Osteocyte (in vitro differentiated cells): ENCODE data around the gene SQOR. TPM values are rescaled to one million over a fixed set of nuclear protein-coding genes. Genes with fewer than 3 reads are reported as not detected.
A peak's percentile ranks its signal among the peaks of the same experiment; 100 is the strongest.
"Not testable (repeated sequence)": the region's sequence is repeated elsewhere in the genome, so short reads cannot be mapped to it uniquely, and the experiment has no call there.

ENCODE experiments used
- DNase-seq: peaks from one replicate; pipeline ENCODE4 v3.0.0; 2021; ENCODE audit warnings: mixed read lengths; ENCODE audit not compliant: unreplicated experiment; ENCODE audit errors: extremely low spot score
- H3K27ac Mint-ChIP-seq: one replicate; pipeline ENCODE4 v1.8.0; 2021; ENCODE audit warnings: mild to moderate bottlenecking, mixed read lengths; ENCODE audit not compliant: unreplicated experiment
- H3K27me3 Mint-ChIP-seq: one replicate; pipeline ENCODE4 v1.8.0; 2021; ENCODE audit warnings: mixed read lengths; ENCODE audit not compliant: unreplicated experiment
- H3K36me3 Mint-ChIP-seq: one replicate; pipeline ENCODE4 v1.8.0; 2021; ENCODE audit warnings: mixed read lengths; ENCODE audit not compliant: unreplicated experiment
- H3K4me1 Mint-ChIP-seq: one replicate; pipeline ENCODE4 v1.8.0; 2021; ENCODE audit warnings: mixed read lengths; ENCODE audit not compliant: unreplicated experiment
- H3K4me3 Mint-ChIP-seq: one replicate; pipeline ENCODE4 v1.8.0; 2021; ENCODE audit warnings: mild to moderate bottlenecking, moderate library complexity, mixed read lengths; ENCODE audit not compliant: unreplicated experiment
- H3K9me3 Mint-ChIP-seq: one replicate; pipeline ENCODE4 v1.8.0; 2021; ENCODE audit warnings: mixed read lengths; ENCODE audit not compliant: unreplicated experiment
- CTCF ChIP-seq: fragments of 200-600 bp; sonication (generic); IDR thresholded peaks from 2 replicates; pipeline ENCODE4 v1.5.0; 2021; ENCODE audit warnings: antibody characterized with exemption, mild to moderate bottlenecking, moderate library complexity
- total RNA-seq: library from RNA; stranded (reverse); gene quantifications from 2 replicates; pipeline ENCODE4 v1.2.1, GENCODE V29; 2021

Gene SQOR
- total RNA-seq, 1 donor from 2014 or later, result 22.6 TPM

- H3K36me3 Mint-ChIP-seq, result peaks cover 3% of the 10 kb centered on the region
- no peaks in the 10 kb centered on the region for H3K27me3 Mint-ChIP-seq
- no peak overlapping the region for H3K4me3 Mint-ChIP-seq
- no peak for TF ChIP-seq CTCF
- H3K27ac Mint-ChIP-seq, result peak overlapping the region; percentile 83
- H3K4me1 Mint-ChIP-seq, result peaks cover 63% of the 10 kb centered on the region
- no peak for DNase-seq
- H3K9me3 Mint-ChIP-seq, result no peaks in the 10 kb centered on the region
Measured at GRCh38 chr15:45645026-45645980, 10.5 kb downstream of the SQOR start.

GRCh38 chr15:45646220-45646619 is 11.4 kb downstream of the SQOR start:
- Mint-ChIP-seq H3K27me3 (no peaks in the 10 kb centered on the region), H3K9me3 (no peaks in the 10 kb centered on the region), H3K4me3 (no peak overlapping the region), H3K27ac (peak overlapping the region; percentile 83), H3K4me1 (peaks cover 54% of the 10 kb centered on the region), H3K36me3 (peaks cover 3% of the 10 kb centered on the region)
- TF ChIP-seq CTCF, result no peak
- DNase-seq, result no peak

- H3K9me3 Mint-ChIP-seq, result no peaks in the 10 kb centered on the region
- peaks cover 3% of the 10 kb centered on the region for H3K36me3 Mint-ChIP-seq
- no peak for DNase-seq
- TF ChIP-seq CTCF, result no peak
- no peak overlapping the region for H3K27ac Mint-ChIP-seq
- no peaks in the 10 kb centered on the region for H3K27me3 Mint-ChIP-seq
- H3K4me1 Mint-ChIP-seq, result peaks cover 38% of the 10 kb centered on the region
- no peak overlapping the region for H3K4me3 Mint-ChIP-seq
Measured at GRCh38 chr15:45647828-45648227, 13.0 kb downstream of the SQOR start.

DNA sequence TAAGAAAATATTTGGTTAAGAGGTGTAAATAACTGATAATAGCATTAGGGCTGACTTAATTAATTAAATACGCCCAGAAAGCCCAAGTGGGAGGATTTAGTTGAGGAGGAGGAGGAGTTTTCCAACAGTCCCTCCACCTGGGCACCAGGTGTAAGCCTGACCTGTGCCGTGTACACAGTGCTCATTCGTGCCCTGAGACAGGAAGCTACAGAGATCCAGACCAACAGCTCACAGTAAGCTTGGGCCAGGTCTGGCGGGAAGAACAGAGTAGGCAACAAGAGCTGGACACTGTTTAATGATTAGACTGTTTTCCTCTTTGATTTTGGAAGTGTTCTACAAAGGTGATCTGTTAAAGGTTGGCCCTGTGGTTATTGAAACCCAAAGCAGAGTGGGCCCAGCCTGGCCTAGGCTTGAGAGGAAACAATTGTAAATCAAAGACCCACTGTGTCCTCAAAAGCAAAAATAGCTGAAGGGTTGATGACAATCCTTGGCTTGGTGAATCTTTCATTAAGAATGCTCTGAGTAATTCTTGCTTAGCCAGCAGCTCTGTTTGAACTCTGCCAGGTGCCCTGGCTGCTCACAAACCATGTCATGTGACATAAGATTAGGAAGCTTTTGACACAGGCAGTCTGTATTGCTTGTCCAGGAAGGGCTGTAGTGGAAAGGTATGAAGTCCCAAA is 13.8 kb downstream of the SQOR start:
- Mint-ChIP-seq H3K27ac (no peak overlapping the region), H3K4me1 (peaks cover 34% of the 10 kb centered on the region), H3K36me3 (peaks cover 3% of the 10 kb centered on the region), H3K9me3 (no peaks in the 10 kb centered on the region), H3K4me3 (no peak overlapping the region), H3K27me3 (no peaks in the 10 kb centered on the region)
- no peak for TF ChIP-seq CTCF
- DNase-seq, result no peak

DNA sequence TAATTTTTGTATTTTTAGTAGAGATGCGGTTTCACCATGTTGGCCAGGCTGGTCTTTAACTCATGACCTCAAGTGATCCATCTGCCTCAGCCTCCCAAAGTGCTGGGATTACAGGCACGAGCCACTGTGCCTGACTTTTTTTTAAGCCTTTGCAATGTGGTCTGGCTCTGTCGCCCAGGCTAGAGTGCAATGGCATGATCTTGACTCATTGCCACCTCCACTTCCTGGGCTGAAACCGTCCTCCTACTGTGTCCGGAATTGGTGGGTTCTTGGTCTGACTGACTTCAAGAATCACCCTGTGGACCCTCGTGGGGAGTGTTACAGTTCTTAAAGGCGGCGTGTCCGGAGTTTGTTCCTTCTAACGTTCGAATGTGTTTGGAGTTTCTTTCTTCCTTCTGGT is 15.2 kb downstream of the SQOR start:
- not testable (repeated sequence) for H3K9me3 Mint-ChIP-seq, H3K27me3 Mint-ChIP-seq, H3K36me3 Mint-ChIP-seq

More for the DNA sequence above, 15.2 kb downstream of the SQOR start:
- not testable (repeated sequence) for H3K4me3 Mint-ChIP-seq, DNase-seq, H3K27ac Mint-ChIP-seq
- peaks cover 27% of the 10 kb centered on the region for H3K4me1 Mint-ChIP-seq
